GM12892 (cell line): ENCODE measurements around the gene COL4A6.

Experiments
- POLR2A ChIP-seq: IDR thresholded peaks from 2 replicates; pipeline ENCODE4 v1.6.1; 2011; ENCODE audit warnings: low read depth, low read length, control low read depth
- POLR2AphosphoS5 ChIP-seq: IDR thresholded peaks from 2 replicates; pipeline ENCODE4 v1.6.1; 2011; ENCODE audit warnings: low read depth, low read length, control low read depth
- TAF1 ChIP-seq: IDR thresholded peaks from 2 replicates; pipeline ENCODE4 v1.6.1; 2011; ENCODE audit warnings: low read depth, mild to moderate bottlenecking, control low read depth, low read length, borderline replicate concordance

DNA sequence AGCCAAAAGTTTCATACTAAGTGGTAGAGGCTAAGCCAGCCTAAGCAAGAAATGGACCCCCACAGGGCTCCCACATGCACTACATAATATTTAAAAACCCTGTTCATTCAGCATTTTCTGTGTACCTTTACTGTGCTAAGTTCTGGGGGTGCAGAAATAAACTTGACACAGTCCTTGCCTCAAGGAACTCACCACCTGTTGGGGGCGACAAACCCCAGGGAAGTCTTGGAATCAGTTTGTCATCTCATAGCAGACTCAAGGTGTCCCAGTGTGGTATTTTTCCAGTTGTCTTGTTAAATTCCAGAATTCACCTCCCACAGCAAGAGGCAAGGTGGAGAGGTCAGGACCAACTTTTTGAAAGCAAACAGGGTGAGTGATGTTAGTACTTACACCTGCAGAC, 303.5 kb downstream of the COL4A6 start:
- TF ChIP-seq POLR2AphosphoS5 (no peak), TAF1 (no peak), POLR2A (no peak)
